HepG2 (cell line): ENCODE data around the gene PHF23. TPM values are rescaled to one million over a fixed set of nuclear protein-coding genes. Genes with fewer than 3 reads are reported as not detected.
A peak's percentile ranks its signal among the peaks of the same experiment; 100 is the strongest.

ENCODE experiments used
- AHR ChIP-seq: IDR thresholded peaks from 2 replicates; pipeline ENCODE4 v1.6.1; 2018; ENCODE audit warnings: missing genetic modification reagents, missing compliant biosample characterization
- HOXA7 ChIP-seq: sonication (generic); formaldehyde crosslinking; IDR thresholded peaks from 2 replicates; pipeline ENCODE4 v1.8.1; 2022; ENCODE audit warnings: mild to moderate bottlenecking, missing genetic modification reagents, moderate library complexity
- KMT2A ChIP-seq: sonication (generic); formaldehyde crosslinking; IDR thresholded peaks from 2 replicates; pipeline ENCODE4 v1.4.0; 2020; ENCODE audit warnings: missing genetic modification reagents
- MAX ChIP-seq: IDR thresholded peaks from 2 replicates; pipeline ENCODE4 v1.6.1; 2012; ENCODE audit warnings: inconsistent platforms
- NFYC ChIP-seq: IDR thresholded peaks from 2 replicates; pipeline ENCODE4 v1.6.1; 2016; ENCODE audit warnings: missing genetic modification reagents, missing compliant biosample characterization
- NR3C1 ChIP-seq: sonication (generic); formaldehyde crosslinking; IDR thresholded peaks from 2 replicates; pipeline ENCODE4 v1.4.0; 2020; ENCODE audit warnings: missing genetic modification reagents
- POLR2A ChIP-seq, 2 experiments: IDR thresholded peaks; 2 replicates each; pipeline ENCODE4 v1.6.1; 2011; ENCODE audit warnings: low read depth in 2 of 2, low read length in 2 of 2, mild to moderate bottlenecking in 1 of 2, moderate library complexity in 1 of 2; ENCODE audit not compliant: insufficient read depth in 1 of 2
- SNAPC4 ChIP-seq: sonication (generic); formaldehyde crosslinking; IDR thresholded peaks from 2 replicates; pipeline ENCODE4 v1.4.0; 2020; ENCODE audit warnings: mild to moderate bottlenecking, missing genetic modification reagents
- ZNF101 ChIP-seq: sonication (generic); formaldehyde crosslinking; IDR thresholded peaks from 2 replicates; pipeline ENCODE4 v1.4.0; 2020; ENCODE audit warnings: mild to moderate bottlenecking, low read depth, missing genetic modification reagents, borderline replicate concordance
- ZNF460 ChIP-seq: sonication (generic); formaldehyde crosslinking; IDR thresholded peaks from 2 replicates; pipeline ENCODE4 v1.5.1; 2020; ENCODE audit warnings: missing genetic modification reagents, mild to moderate bottlenecking, borderline replicate concordance
- ZNF562 ChIP-seq: sonication (generic); formaldehyde crosslinking; IDR thresholded peaks from 2 replicates; pipeline ENCODE4 v1.8.0; 2022; ENCODE audit warnings: missing genetic modification reagents, borderline replicate concordance
- ZNF607 ChIP-seq: sonication (generic); formaldehyde crosslinking; IDR thresholded peaks from 2 replicates; pipeline ENCODE4 v1.5.1; 2020; ENCODE audit warnings: missing genetic modification reagents, mild to moderate bottlenecking, borderline replicate concordance
- ZNF773 ChIP-seq: sonication (generic); formaldehyde crosslinking; IDR thresholded peaks from 2 replicates; pipeline ENCODE4 v1.4.0; 2020; ENCODE audit warnings: missing genetic modification reagents, borderline replicate concordance
- polyA plus RNA-seq, 8 experiments: library from polyadenylated mRNA; depleted of rRNA in 3 of 8; stranded (reverse) in 7 of 8; unstranded in 1 of 8; fragments of >200 nt; fragmentation: Illumina TruSeq in 4 of 8; extraction: Trizol in 4 of 8; gene quantifications; 2 replicates each; pipeline versions ENCODE4 v1.2.1 to v1.2.3, GENCODE V29; 2011 to 2016; ENCODE audit warnings: low read depth in 4 of 8, missing spikeins in 1 of 8, mixed read lengths in 1 of 8; ENCODE audit not compliant: insufficient read depth in 1 of 8
- total RNA-seq, 5 experiments: library from RNA; depleted of rRNA; stranded (reverse); fragments of >200 nt; fragmentation: Illumina TruSeq; extraction: Trizol; gene quantifications; 2 replicates each; pipeline ENCODE4 v1.2.3, GENCODE V29; 2016; ENCODE audit warnings: low read depth in 1 of 5
- TF ChIP-seq, protein P1 (sequence below): sonication (generic); formaldehyde crosslinking; IDR thresholded peaks from 2 replicates; pipeline ENCODE4 v1.8.0; 2022; ENCODE audit warnings: mild to moderate bottlenecking, missing genetic modification reagents, moderate library complexity
- TF ChIP-seq, protein P2 (sequence below): sonication (generic); formaldehyde crosslinking; IDR thresholded peaks from 2 replicates; pipeline ENCODE4 v1.4.0; 2020; ENCODE audit warnings: missing genetic modification reagents, borderline replicate concordance
- TF ChIP-seq, protein P3 (sequence below): sonication (generic); formaldehyde crosslinking; IDR thresholded peaks from 2 replicates; pipeline ENCODE4 v1.8.1; 2023; ENCODE audit warnings: mild to moderate bottlenecking, inconsistent platforms, moderate library complexity, missing genetic modification reagents, borderline replicate concordance

PHF23 gene
- total and polyA plus RNA-seq, 2 of the 13 experiments (the other 11 are each of a cell fraction or from before 2014, with no cell fraction given): 27.6 to 33.2 TPM

- no peak for TF ChIP-seq SNAPC4 (CRISPR knock-in tag)
- TF ChIP-seq ZNF773: no peak; the same call in 1 of the 2 replicates
- no peak for TF ChIP-seq HOXA7 (CRISPR knock-in tag)
- TF ChIP-seq ZNF607 (CRISPR knock-in tag): no peak
- no peak for TF ChIP-seq ZNF101 (CRISPR knock-in tag)
- TF ChIP-seq ZNF460 (CRISPR knock-in tag): no peak
- peak; percentile 50; the same call in 1 of the 2 replicates for TF ChIP-seq NFYC
- TF ChIP-seq AHR: no peak
- TF ChIP-seq, protein P1, sequence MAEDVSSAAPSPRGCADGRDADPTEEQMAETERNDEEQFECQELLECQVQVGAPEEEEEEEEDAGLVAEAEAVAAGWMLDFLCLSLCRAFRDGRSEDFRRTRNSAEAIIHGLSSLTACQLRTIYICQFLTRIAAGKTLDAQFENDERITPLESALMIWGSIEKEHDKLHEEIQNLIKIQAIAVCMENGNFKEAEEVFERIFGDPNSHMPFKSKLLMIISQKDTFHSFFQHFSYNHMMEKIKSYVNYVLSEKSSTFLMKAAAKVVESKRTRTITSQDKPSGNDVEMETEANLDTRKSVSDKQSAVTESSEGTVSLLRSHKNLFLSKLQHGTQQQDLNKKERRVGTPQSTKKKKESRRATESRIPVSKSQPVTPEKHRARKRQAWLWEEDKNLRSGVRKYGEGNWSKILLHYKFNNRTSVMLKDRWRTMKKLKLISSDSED (CRISPR knock-in tag): no peak
- no peak for TF ChIP-seq KMT2A (CRISPR knock-in tag)
- TF ChIP-seq NR3C1 (CRISPR knock-in tag): no peak
- TF ChIP-seq, protein P2, sequence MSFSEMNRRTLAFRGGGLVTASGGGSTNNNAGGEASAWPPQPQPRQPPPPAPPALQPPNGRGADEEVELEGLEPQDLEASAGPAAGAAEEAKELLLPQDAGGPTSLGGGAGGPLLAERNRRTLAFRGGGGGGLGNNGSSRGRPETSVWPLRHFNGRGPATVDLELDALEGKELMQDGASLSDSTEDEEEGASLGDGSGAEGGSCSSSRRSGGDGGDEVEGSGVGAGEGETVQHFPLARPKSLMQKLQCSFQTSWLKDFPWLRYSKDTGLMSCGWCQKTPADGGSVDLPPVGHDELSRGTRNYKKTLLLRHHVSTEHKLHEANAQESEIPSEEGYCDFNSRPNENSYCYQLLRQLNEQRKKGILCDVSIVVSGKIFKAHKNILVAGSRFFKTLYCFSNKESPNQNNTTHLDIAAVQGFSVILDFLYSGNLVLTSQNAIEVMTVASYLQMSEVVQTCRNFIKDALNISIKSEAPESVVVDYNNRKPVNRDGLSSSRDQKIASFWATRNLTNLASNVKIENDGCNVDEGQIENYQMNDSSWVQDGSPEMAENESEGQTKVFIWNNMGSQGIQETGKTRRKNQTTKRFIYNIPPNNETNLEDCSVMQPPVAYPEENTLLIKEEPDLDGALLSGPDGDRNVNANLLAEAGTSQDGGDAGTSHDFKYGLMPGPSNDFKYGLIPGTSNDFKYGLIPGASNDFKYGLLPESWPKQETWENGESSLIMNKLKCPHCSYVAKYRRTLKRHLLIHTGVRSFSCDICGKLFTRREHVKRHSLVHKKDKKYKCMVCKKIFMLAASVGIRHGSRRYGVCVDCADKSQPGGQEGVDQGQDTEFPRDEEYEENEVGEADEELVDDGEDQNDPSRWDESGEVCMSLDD: no peak
- TF ChIP-seq, protein P3, sequence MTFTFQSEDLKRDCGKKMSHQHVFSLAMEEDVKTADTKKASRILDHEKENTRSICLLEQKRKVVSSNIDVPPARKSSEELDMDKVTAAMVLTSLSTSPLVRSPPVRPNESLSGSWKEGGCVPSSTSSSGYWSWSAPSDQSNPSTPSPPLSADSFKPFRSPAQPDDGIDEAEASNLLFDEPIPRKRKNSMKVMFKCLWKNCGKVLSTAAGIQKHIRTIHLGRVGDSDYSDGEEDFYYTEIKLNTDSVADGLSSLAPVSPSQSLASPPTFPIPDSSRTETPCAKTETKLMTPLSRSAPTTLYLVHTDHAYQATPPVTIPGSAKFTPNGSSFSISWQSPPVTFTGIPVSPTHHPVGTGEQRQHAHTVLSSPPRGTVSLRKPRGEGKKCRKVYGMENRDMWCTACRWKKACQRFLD (CRISPR knock-in tag): 0 out of 2 replicates have a peak, but pooled peaks have one; percentile 60
- TF ChIP-seq POLR2A (IDR thresholded peaks at IDR 0.05; ENCODE audit: insufficient read depth in 1 of 2, low read depth in 2 of 2, low read length in 2 of 2): peak; percentile 51 to 69; a peak in 3 of 4 replicates
- TF ChIP-seq ZNF562 (CRISPR knock-in tag): no peak
- peak; percentile 47 for TF ChIP-seq MAX
These were observed at the start of gene PHF23 (continued) for GRCh38 chr17:7239091-7240027.
